Activated T-helper 1 cell treated with anti-CD3 and anti-CD28 coated beads, Interleukin-12 subunit alpha, Interleukin-12 subunit beta, Interleukin-2, Interleukin-4 antibody, amounts not matched to agents 30 ng/mL and 10 ng/mL and 1 ng/mL, durations not matched to agents 14 hours and 24 hours and 36 hours (primary cell): ENCODE data around the gene WAC. TPM values are rescaled to one million over a fixed set of nuclear protein-coding genes. Genes with fewer than 3 reads are reported as not detected.

ENCODE experiments used
- DNase-seq: peaks from one replicate; pipeline ENCODE4 v3.0.0; 2021; ENCODE audit warnings: low spot score
- H3K27ac Mint-ChIP-seq: one replicate; pipeline ENCODE4 v1.8.0; 2021; ENCODE audit warnings: mild to moderate bottlenecking, mixed read lengths
- H3K27me3 Mint-ChIP-seq: one replicate; pipeline ENCODE4 v1.8.0; 2022; ENCODE audit warnings: mild to moderate bottlenecking, moderate library complexity, mixed read lengths; ENCODE audit not compliant: insufficient read depth
- H3K36me3 Mint-ChIP-seq: one replicate; pipeline ENCODE4 v1.8.0; 2021; ENCODE audit warnings: low read depth, mixed read lengths
- H3K4me1 Mint-ChIP-seq: one replicate; pipeline ENCODE4 v1.8.0; 2021; ENCODE audit warnings: low read depth, mixed read lengths
- H3K4me3 Mint-ChIP-seq: one replicate; pipeline ENCODE4 v1.8.0; 2021; ENCODE audit warnings: mild to moderate bottlenecking, moderate library complexity, mixed read lengths
- H3K9me3 Mint-ChIP-seq: one replicate; pipeline ENCODE4 v1.8.0; 2021; ENCODE audit warnings: mixed read lengths
- intact Hi-C: fragments of 100-400 bp; cut with micrococcal nuclease; formaldehyde crosslinking; loops from one replicate; pipeline ENCODE4 v1.15.1; 2024
- total RNA-seq: library from RNA; stranded (reverse); gene quantifications from 2 replicates; pipeline ENCODE4 v1.2.3, GENCODE V29; 2022

WAC gene
- total RNA-seq, 1 donor from 2014 or later, result 130 TPM

- intact Hi-C loops, result no loop called here
Measured at GRCh38 chr10:28541717-28542365, 8.9 kb downstream of the WAC start.

GRCh38 chr10:28542728-28543127 is 9.8 kb downstream of the WAC start:
- Mint-ChIP-seq H3K4me1 (peaks cover 53% of the 10 kb centered on the region), H3K9me3 (no peaks in the 10 kb centered on the region), H3K36me3 (peaks cover 43% of the 10 kb centered on the region), H3K27me3 (no peaks in the 10 kb centered on the region), H3K27ac (no peak overlapping the region), H3K4me3 (no peak overlapping the region)
- DNase-seq, result no peak
- intact Hi-C loops, result no loop called here

More at GRCh38 chr10:28541717-28542365, 8.9 kb downstream of the WAC start:
- H3K27ac Mint-ChIP-seq, result peak overlapping the region; percentile 69
- no peak for DNase-seq
- peaks cover 52% of the 10 kb centered on the region for H3K36me3 Mint-ChIP-seq
- no peak overlapping the region for H3K4me3 Mint-ChIP-seq
- H3K27me3 Mint-ChIP-seq, result no peaks in the 10 kb centered on the region
- peaks cover 62% of the 10 kb centered on the region for H3K4me1 Mint-ChIP-seq
- H3K9me3 Mint-ChIP-seq, result no peaks in the 10 kb centered on the region

- intact Hi-C loops, result no loop called here
- no peak for DNase-seq
- Mint-ChIP-seq H3K27me3 (no peaks in the 10 kb centered on the region), H3K9me3 (no peaks in the 10 kb centered on the region), H3K27ac (no peak overlapping the region), H3K36me3 (peaks cover 40% of the 10 kb centered on the region), H3K4me1 (peaks cover 53% of the 10 kb centered on the region), H3K4me3 (no peak overlapping the region)
Measured at GRCh38 chr10:28544058-28544457, 11.1 kb downstream of the WAC start.

- Mint-ChIP-seq H3K27ac (peak overlapping the region; percentile 70), H3K4me1 (peaks cover 61% of the 10 kb centered on the region), H3K27me3 (no peaks in the 10 kb centered on the region), H3K9me3 (no peaks in the 10 kb centered on the region), H3K4me3 (peak overlapping the region; percentile 51), H3K36me3 (peaks cover 41% of the 10 kb centered on the region)
- intact Hi-C loops, result loop anchor here (1.0 kb wide), 2 partner anchors 9 to 12 kb away; no protein-coding TSS in a partner anchor
- no peak for DNase-seq
Measured at GRCh38 chr10:28545967-28546644, 13.2 kb downstream of the WAC start.

GRCh38 chr10:28548781-28549498 is 16.0 kb downstream of the WAC start:
- Mint-ChIP-seq H3K9me3 (no peaks in the 10 kb centered on the region), H3K4me1 (peaks cover 51% of the 10 kb centered on the region), H3K4me3 (no peak overlapping the region), H3K27me3 (no peaks in the 10 kb centered on the region), H3K27ac (no peak overlapping the region), H3K36me3 (peaks cover 39% of the 10 kb centered on the region)
- intact Hi-C loops, result no loop called here
- DNase-seq, result no peak

GRCh38 chr10:28551086-28551485 is 18.2 kb downstream of the WAC start:
- peaks cover 60% of the 10 kb centered on the region for H3K4me1 Mint-ChIP-seq
- DNase-seq, result no peak
- no peaks in the 10 kb centered on the region for H3K9me3 Mint-ChIP-seq
- H3K4me3 Mint-ChIP-seq, result no peak overlapping the region
- H3K27me3 Mint-ChIP-seq, result no peaks in the 10 kb centered on the region
- H3K36me3 Mint-ChIP-seq, result peaks cover 49% of the 10 kb centered on the region
- intact Hi-C loops, result loop anchor here (2.0 kb wide), 2 partner anchors 14 to 16 kb away; no protein-coding TSS in a partner anchor
- no peak overlapping the region for H3K27ac Mint-ChIP-seq

GRCh38 chr10:28552775-28553174 is 19.9 kb downstream of the WAC start:
- no peak overlapping the region for H3K4me3 Mint-ChIP-seq

GRCh38 chr10:28554009-28554408 is 21.1 kb downstream of the WAC start:
- Mint-ChIP-seq H3K4me1 (peaks cover 63% of the 10 kb centered on the region), H3K27ac (no peak overlapping the region), H3K4me3 (no peak overlapping the region), H3K36me3 (peaks cover 54% of the 10 kb centered on the region), H3K9me3 (no peaks in the 10 kb centered on the region), H3K27me3 (no peaks in the 10 kb centered on the region)
- DNase-seq, result no peak
- intact Hi-C loops, result loop anchor here (1.0 kb wide), 1 partner anchor 8 kb away; no protein-coding TSS in a partner anchor

More at GRCh38 chr10:28552775-28553174, 19.9 kb downstream of the WAC start:
- intact Hi-C loops, result no loop called here
- peaks cover 52% of the 10 kb centered on the region for H3K36me3 Mint-ChIP-seq
- H3K27ac Mint-ChIP-seq, result no peak overlapping the region
- H3K4me1 Mint-ChIP-seq, result peaks cover 56% of the 10 kb centered on the region
- no peaks in the 10 kb centered on the region for H3K27me3 Mint-ChIP-seq
- no peaks in the 10 kb centered on the region for H3K9me3 Mint-ChIP-seq
- no peak for DNase-seq

- peak overlapping the region; percentile 14 for H3K27ac Mint-ChIP-seq
- no peaks in the 10 kb centered on the region for H3K9me3 Mint-ChIP-seq
- intact Hi-C loops, result loop anchor here (1.0 kb wide), 1 partner anchor 7 kb away; no protein-coding TSS in a partner anchor
- H3K36me3 Mint-ChIP-seq, result peaks cover 57% of the 10 kb centered on the region
- H3K4me3 Mint-ChIP-seq, result no peak overlapping the region
- no peak for DNase-seq
- H3K4me1 Mint-ChIP-seq, result peaks cover 65% of the 10 kb centered on the region
- no peaks in the 10 kb centered on the region for H3K27me3 Mint-ChIP-seq
Measured at GRCh38 chr10:28554952-28555351, 22.0 kb downstream of the WAC start.

- peaks cover 65% of the 10 kb centered on the region for H3K4me1 Mint-ChIP-seq
- H3K27ac Mint-ChIP-seq, result no peak overlapping the region
- intact Hi-C loops, result no loop called here
- no peak for DNase-seq
- no peaks in the 10 kb centered on the region for H3K9me3 Mint-ChIP-seq
- no peak overlapping the region for H3K4me3 Mint-ChIP-seq
- no peaks in the 10 kb centered on the region for H3K27me3 Mint-ChIP-seq
- H3K36me3 Mint-ChIP-seq, result peaks cover 56% of the 10 kb centered on the region
Measured at GRCh38 chr10:28555358-28555757, 22.4 kb downstream of the WAC start.

- intact Hi-C loops, result no loop called here
- H3K36me3 Mint-ChIP-seq, result peaks cover 56% of the 10 kb centered on the region
- H3K9me3 Mint-ChIP-seq, result no peaks in the 10 kb centered on the region
- no peak overlapping the region for H3K27ac Mint-ChIP-seq
- H3K4me3 Mint-ChIP-seq, result no peak overlapping the region
- peaks cover 64% of the 10 kb centered on the region for H3K4me1 Mint-ChIP-seq
- DNase-seq, result no peak
- H3K27me3 Mint-ChIP-seq, result no peaks in the 10 kb centered on the region
Measured at GRCh38 chr10:28556142-28556541, 23.2 kb downstream of the WAC start.

- no peak overlapping the region for H3K27ac Mint-ChIP-seq
- H3K27me3 Mint-ChIP-seq, result no peaks in the 10 kb centered on the region
- H3K4me3 Mint-ChIP-seq, result no peak overlapping the region
- intact Hi-C loops, result no loop called here
- H3K36me3 Mint-ChIP-seq, result peaks cover 54% of the 10 kb centered on the region
- H3K4me1 Mint-ChIP-seq, result peaks cover 50% of the 10 kb centered on the region
- DNase-seq, result no peak
- H3K9me3 Mint-ChIP-seq, result no peaks in the 10 kb centered on the region
Measured at GRCh38 chr10:28558186-28558585, 25.3 kb downstream of the WAC start.
